Measurements from ENCODE around the gene CGREF1. TPM values are rescaled to one million over a fixed set of nuclear protein-coding genes. Genes with fewer than 3 reads are reported as not detected.

Gene CGREF1
- total and polyA plus RNA-seq, 3 donors from 2014 or later = 6.6 to 11.1 (median 7.4) TPM

- Histone ChIP-seq H3K36me3 (ENCODE audit: low read depth, missing control alignments) (no peaks in the 10 kb centered on the region), H3K9me3 (no peaks in the 10 kb centered on the region), H3K27me3 (no peaks in the 10 kb centered on the region), H3K4me1 (peaks cover 5% of the 10 kb centered on the region), H3K4me3 (no peak overlapping the region), H3K27ac (no peak overlapping the region)
- DNase-seq = no peak
- intact Hi-C loops (cut with DNase I; ENCODE audit: low total_unique reads) = no loop called here
- TF ChIP-seq POLR2A (IDR thresholded peaks at IDR 0.05) (no peak), CTCF (IDR thresholded peaks at IDR 0.05) (no peak)
- 73 to 78% methylated on average over 7 of the region's 7 CpGs for WGBS, 2 donors
Observed at GRCh38 chr2:27138111-27138510, 19.2 kb upstream of the CGREF1 start.

DNA sequence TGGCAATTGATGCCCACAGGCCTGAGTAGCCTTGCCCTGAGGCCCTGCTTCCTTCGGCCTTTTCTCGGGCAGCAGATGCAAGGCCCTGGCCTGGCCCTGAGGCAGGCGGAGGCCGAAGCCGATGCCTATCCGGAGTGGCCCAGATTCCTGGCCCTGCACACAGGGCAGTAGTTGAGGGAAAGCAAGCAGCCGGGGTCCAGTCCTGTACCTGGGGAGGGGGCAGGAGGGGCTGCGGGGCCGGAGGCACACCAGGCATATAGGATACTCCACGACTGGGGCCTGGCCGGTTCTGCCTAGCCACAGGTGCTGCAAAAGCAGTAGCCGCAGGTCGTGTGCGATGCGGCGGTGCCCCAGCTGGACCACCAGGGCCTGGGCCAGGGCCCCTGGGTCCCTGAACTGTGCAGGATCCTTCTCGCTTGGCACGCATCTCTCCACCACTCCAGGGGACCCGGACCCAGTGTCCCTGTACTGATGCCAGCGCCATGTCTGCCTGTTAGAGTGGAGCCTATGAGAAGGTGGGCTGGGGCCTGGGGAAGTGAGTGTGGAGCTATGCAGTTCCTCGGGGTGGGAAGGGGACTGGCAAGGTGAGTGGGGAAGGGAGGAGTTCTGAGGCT, 18.5 kb upstream of the CGREF1 start:
- intact Hi-C loops (cut with DNase I; ENCODE audit: low total_unique reads) = no loop called here
- 91 to 92% methylated on average over 14 to 21 of the region's 21 CpGs for WGBS, 2 donors

GRCh38 chr2:27136751-27137150, 17.8 kb upstream of the CGREF1 start:
- intact Hi-C loops (cut with DNase I; ENCODE audit: low total_unique reads) = no loop called here
- no peak for TF ChIP-seq CTCF (IDR thresholded peaks at IDR 0.05)
- no peak for TF ChIP-seq POLR2A (IDR thresholded peaks at IDR 0.05)
- no peak for DNase-seq
- H3K9me3 ChIP-seq = no peaks in the 10 kb centered on the region
- H3K4me3 ChIP-seq = no peak overlapping the region
- H3K27me3 ChIP-seq = no peaks in the 10 kb centered on the region
- H3K36me3 ChIP-seq (ENCODE audit: low read depth, missing control alignments) = no peaks in the 10 kb centered on the region
- peaks cover 11% of the 10 kb centered on the region for H3K4me1 ChIP-seq
- WGBS, 2 donors = 90% methylated on average over 3 to 7 of the region's 7 CpGs
- H3K27ac ChIP-seq = no peak overlapping the region

More for the DNA sequence above, 18.5 kb upstream of the CGREF1 start:
- TF ChIP-seq CTCF (IDR thresholded peaks at IDR 0.05) = no peak
- TF ChIP-seq POLR2A (IDR thresholded peaks at IDR 0.05) = no peak
- no peak for DNase-seq
- Histone ChIP-seq H3K27ac (no peak overlapping the region), H3K4me1 (peaks cover 11% of the 10 kb centered on the region), H3K36me3 (ENCODE audit: low read depth, missing control alignments) (no peaks in the 10 kb centered on the region), H3K27me3 (no peaks in the 10 kb centered on the region), H3K9me3 (no peaks in the 10 kb centered on the region), H3K4me3 (no peak overlapping the region)

GRCh38 chr2:27135478-27135955, 16.6 kb upstream of the CGREF1 start:
- no peaks in the 10 kb centered on the region for H3K36me3 ChIP-seq (ENCODE audit: low read depth, missing control alignments)
- peaks cover 11% of the 10 kb centered on the region for H3K4me1 ChIP-seq
- 83 to 84% methylated on average over 7 to 12 of the region's 12 CpGs for WGBS, 2 donors
- H3K27ac ChIP-seq = peak overlapping the region in 1 of 2 donors; percentile 22
- H3K9me3 ChIP-seq = no peaks in the 10 kb centered on the region
- no peaks in the 10 kb centered on the region for H3K27me3 ChIP-seq
- DNase-seq = no peak
- no peak for TF ChIP-seq POLR2A (IDR thresholded peaks at IDR 0.05)
- no peak for TF ChIP-seq CTCF (IDR thresholded peaks at IDR 0.05)
- intact Hi-C loops (cut with DNase I; ENCODE audit: low total_unique reads) = no loop called here
- no peak overlapping the region for H3K4me3 ChIP-seq
